HCEC 1CT (cell line): ENCODE data around the gene UFD1.
A peak's percentile ranks its signal among the peaks of the same experiment; 100 is the strongest.
"Not testable (repeated sequence)": the region's sequence is repeated elsewhere in the genome, so short reads cannot be mapped to it uniquely, and the experiment has no call there.

Source experiments
- DNase-seq: peaks from one replicate; pipeline ENCODE4 v3.0.0-alpha.2; 2017

Gene UFD1

GRCh38 chr22:19446603-19447329, 32.2 kb downstream of the UFD1 start:
- no peak for DNase-seq

DNA sequence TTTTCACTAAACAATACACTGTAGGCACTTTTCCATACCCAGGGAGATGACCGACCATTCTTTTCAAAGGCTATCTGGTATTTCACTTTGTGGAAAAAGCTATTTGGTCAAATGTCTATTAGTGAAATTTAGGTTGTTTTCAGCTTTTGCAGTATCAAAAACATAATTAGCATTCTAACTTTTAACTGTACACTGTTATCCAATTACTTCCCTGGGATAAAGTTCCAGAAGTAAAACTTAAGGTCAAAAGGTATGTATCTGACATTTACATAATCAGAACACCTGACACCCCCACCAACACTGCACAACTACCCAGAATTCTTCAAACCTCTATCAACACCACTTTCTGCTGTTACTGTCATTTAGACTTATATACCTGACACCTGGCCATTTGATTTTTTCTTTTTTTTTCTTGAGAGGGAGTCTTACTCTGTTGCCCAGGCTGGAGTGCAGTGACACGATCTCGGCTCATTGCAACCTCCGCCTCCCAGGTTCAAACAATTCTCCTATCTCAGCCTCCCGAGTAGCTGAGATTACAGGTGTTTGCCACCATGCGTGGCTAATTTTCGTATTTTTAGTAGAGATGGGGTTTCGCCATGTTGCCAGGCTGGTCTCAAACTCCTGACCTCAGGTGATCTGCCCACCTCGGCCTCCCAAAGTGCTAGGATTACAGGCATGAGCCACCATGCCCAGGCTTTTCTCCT, 33.6 kb downstream of the UFD1 start:
- DNase-seq, result not testable (repeated sequence)

DNA sequence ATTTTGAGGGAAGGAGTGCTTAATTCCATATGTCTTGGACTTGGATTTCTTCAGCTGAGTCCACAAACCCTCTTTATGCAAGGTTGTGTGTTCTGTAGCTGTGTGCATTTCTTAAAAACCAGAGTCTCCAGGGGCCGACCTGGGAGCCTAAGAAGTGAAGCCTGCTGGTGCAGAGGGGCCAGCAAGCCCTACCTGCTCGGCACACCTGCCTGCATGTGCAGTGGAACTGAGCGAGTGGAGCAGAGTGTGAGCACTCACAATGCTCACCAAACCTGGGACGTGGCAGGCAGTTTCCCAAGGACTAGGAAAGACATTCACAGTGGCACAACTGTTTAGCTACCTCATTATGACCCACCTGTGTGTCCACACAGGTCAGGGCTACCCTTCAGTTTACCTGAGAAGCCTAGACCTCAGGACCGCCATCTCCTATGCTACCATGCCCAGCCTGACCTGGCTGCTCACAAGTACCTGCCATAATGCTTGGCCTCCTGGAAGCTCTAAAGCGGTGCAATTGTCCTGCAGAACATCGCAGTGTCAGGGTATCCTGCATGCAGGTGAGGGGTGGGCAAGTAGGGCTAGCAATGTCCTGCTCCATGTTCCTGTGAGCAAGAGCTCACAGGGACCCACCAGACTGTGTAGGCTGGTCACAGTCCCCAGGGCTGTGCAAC, 35.3 kb downstream of the UFD1 start:
- DNase-seq, result no peak

DNA sequence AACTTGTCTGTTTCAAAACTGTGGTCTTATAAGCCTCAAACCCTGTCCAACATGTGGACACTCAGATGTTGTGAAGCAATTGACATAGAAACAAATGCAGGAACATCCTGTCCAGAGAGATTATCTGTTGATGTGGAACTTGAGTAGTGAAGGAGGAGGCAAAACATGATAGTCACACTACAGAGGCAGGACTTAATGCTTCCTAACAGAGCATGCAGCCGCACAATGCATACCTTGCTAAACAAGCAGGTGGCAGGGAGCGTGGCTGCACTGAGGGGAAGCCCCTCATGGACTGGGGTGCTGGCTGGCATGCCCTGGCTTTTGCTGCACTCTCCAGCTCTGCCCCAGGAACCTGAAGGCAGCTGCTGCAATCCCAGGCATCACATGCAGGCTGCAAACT, 36.8 kb downstream of the UFD1 start:
- DNase-seq, result no peak

GRCh38 chr22:19440411-19441195, 38.4 kb downstream of the UFD1 start:
- DNase-seq, result no peak

DNA sequence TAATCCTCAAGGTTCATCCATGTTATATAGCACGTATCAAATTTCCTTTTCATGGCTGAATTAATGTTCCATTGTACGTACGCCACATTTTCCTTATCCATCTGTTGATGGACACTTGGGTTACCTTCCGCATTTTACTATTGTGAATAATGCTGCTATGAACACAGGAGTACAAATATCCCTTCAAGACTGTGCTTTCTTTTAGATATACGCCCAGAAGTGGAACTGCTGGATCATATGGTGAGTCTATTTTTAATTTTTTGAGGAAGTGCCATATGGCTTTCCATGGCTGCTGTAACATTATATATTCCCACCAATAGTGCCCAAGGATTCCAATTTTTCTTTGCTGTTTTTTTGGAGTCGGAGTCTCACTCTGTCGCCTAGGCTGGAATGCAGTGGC, 40.7 kb downstream of the UFD1 start:
- DNase-seq, result no peak

DNA sequence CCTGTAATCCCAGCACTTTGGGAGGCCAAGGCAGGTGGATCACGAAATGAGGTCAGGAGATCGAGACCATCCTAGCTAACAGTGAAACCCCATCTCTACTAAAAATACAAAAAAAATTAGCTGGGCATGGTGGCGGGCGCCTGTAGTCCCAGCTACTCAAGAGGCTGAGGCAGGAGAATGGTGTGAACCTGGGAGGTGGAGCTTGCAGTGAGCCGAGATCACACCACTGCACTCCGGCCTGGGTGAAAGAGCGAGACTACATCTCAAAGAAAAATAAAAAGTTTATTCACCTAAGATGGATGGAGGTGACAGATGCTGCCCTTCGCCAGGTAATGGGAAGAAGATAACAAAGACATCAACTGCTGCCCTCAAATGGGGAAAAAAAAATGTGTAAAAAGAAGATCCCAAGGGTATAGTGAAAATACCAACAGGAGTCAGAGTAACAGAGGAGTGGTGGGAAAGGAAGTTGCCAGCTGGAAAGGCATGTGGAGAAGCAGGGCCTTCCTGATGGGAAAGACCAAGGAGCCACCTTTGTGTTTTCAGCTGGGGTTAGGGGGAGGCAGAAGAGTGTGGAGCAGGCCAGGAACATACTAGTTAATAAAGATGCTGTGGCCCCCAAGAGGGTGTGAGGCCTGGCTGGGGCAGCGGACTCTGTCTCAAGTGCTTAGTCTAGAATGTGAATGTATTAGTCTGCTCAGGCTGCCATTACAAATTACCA, 42.4 kb downstream of the UFD1 start:
- DNase-seq, result not testable (repeated sequence)

- DNase-seq, result no peak
Observed at GRCh38 chr22:19434829-19435580, 44.0 kb downstream of the UFD1 start.

- DNase-seq, result no peak
Observed at GRCh38 chr22:19434401-19434800, 44.6 kb downstream of the UFD1 start.

DNA sequence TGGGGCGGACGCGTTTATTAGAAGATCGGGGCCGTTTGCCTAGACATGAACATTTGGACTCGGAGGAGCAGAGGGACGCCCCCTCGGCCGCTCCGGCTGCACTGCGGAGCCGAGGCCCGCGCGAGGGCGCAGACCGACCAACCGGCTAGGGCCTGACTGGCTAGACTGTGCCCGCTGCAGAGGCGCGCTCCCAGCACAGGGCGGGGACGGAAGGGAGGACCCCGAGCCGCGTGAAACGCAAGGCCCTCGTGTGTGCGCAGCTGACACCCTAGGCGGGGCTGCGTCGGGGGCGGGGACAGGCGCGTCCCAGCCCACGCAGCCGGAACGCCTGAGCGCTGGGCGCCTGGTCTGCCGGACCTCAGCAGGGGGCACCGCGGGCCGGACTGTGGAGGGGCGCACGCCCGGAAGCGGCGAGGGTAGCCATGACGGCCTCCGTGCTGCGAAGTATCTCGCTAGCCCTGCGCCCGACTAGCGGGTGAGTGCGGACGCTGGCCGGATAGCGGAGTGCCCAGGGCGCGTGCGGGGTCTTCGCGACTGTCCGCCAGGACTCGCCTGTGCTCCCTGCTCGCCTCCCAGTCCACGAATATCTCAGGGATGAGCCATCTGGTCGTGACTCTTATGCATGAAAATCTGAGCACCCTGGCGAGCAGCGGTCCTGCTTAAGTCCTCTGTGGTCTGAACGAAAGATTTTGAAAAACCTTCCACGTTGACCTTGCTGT, 46.7 kb downstream of the UFD1 start, which contains the start of gene MRPL40:
Gene MRPL40 (plus strand): TSS at position 413 of the 719 bp plus-strand sequence. CDS start 10 bp downstream, at position 423.
- DNase-seq, result peak; percentile 93

- peak; percentile 74 for DNase-seq
Observed at GRCh38 chr22:19431649-19432132, 47.3 kb downstream of the UFD1 start, which contains the start of gene HIRA. HIRA (minus strand) TSS chr22:19431733; CDS start chr22:19431476, 257 bp downstream.

DNA sequence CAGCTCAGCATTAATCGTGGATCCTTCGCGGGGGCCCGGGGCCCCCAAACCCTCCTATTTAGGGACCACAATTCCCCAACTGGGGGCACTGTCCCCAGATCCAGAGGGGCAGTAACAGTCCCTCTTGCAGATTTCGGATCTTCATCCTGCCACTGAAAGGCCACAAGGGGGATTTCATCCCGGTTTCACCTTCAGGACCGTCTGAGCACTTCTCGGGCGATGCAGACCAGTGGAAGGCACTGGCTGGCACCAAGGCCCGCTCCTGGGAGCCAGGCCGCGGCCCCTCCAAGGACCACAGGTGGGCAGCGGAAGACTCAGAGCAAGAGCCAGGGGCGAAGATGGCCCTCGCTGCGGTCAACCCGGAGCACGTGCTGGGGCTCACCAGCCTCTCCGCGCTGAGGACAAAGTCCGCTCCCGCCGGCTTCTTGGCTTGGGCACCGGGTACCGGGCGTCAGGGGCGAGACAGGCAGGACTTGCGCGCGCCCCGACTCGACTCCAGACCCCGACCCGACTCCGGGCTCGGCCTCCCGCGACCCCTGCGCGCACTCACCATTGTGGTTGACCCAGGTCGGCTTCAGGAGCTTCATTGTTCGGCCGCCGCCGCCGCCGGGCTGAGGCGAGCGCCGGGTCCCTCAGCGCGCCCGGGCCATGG, 48.0 kb downstream of the UFD1 start:
- no peak for DNase-seq

DNA sequence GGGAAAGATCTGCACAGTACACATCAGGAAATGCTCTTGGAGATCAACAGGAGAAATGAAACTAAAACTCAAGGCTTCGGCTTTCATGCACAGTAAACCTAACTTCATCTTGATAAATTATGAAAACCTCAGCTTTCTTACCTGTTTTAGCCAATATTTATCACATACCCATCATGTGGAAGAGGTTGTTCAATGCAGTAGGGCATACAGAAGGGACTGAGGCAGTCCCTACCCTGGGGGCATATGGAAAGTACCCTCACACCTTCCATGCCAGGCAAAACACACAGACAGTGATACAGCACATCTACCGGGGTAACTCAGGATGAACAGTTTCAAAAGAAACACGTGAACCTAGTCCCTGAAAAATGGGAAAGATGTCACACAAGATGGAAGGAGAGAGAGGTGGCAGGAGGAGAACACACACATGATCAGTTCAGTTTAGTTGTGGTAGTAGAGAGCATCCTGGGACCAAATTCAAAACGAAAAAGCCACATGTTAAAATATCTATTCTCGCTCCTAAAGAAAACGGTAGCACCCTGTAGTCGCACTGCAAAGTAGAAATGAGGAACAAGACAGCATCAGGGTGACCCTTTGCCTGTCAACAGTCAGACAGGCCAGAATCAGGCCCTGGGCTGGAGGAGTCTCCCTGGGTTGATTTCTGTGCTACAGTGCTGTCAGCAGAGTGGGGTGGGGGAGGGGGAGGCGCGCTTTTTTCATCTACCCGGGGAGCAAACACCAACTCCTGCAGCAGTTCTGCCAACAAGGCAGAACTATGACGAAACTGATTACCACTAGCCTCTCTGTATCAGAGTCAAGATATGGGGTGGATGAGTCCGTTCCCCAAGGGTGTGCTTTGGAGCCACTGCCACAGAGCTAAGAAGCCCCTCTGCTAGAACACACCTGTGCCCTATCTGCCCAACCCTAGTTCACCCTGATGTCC, 48.8 kb downstream of the UFD1 start:
- DNase-seq, result peak; percentile 55

- DNase-seq, result no peak
Observed at GRCh38 chr22:19424186-19424500, 54.9 kb downstream of the UFD1 start.

- DNase-seq, result no peak
Observed at GRCh38 chr22:19422440-19423301, 56.3 kb downstream of the UFD1 start.

DNA sequence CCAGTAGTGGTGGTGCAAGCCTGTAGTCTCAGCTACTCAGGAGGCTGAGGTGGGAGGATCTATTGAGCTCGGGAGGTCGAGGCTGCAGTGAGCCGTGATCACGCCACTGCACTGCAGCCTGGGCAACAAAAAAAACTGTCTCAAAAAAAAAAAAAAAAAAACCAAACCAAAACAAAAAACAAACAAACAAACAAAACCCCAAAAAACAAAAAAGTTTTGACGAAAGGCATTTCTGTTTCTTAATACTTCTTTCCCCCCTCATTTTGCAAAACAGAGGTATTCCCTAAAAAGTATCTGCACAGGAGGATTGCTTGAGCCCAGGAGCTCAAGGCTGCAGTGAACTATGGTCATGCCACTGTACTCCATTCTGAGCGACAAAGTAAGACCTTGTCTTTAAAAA, 58.7 kb downstream of the UFD1 start:
- no peak for DNase-seq

- no peak for DNase-seq
Observed at GRCh38 chr22:19419464-19420178, 59.4 kb downstream of the UFD1 start.
